ENCODE data around the gene RPS3. TPM values are rescaled to one million over a fixed set of nuclear protein-coding genes. Genes with fewer than 3 reads are reported as not detected.
"Not testable (repeated sequence)": the region's sequence is repeated elsewhere in the genome, so short reads cannot be mapped to it uniquely, and the experiment has no call there.

RPS3 gene
- total RNA-seq, 1 experiment from 2014 or later: 2,831 TPM

- no peaks in the 10 kb centered on the region for H3K27me3 ChIP-seq
- H3K4me1 ChIP-seq: peaks cover 11% of the 10 kb centered on the region; the same call in 1 of the 2 replicates
- DNase-seq: no peak
- H3K9me3 ChIP-seq (replicated peaks): no peaks in the 10 kb centered on the region
- H3K27ac ChIP-seq: no peak overlapping the region
- H3K36me3 ChIP-seq: no peaks in the 10 kb centered on the region
- H3K4me3 ChIP-seq: no peak overlapping the region
Measured at GRCh38 chr11:75371949-75372876, 27.1 kb upstream of the RPS3 start.

GRCh38 chr11:75373201-75373600 is 26.1 kb upstream of the RPS3 start:
- no peaks in the 10 kb centered on the region for H3K27me3 ChIP-seq
- peaks cover 11% of the 10 kb centered on the region; the same call in 1 of the 2 replicates for H3K4me1 ChIP-seq
- no peak overlapping the region for H3K27ac ChIP-seq

GRCh38 chr11:75374646-75375045 is 24.7 kb upstream of the RPS3 start:
- H3K27ac ChIP-seq: no peak overlapping the region
- no peaks in the 10 kb centered on the region for H3K36me3 ChIP-seq
- no peak overlapping the region for H3K4me3 ChIP-seq
- no peak for DNase-seq
- no peaks in the 10 kb centered on the region for H3K9me3 ChIP-seq (replicated peaks)
- H3K4me1 ChIP-seq: peaks cover 15% of the 10 kb centered on the region; the same call in 1 of the 2 replicates
- H3K27me3 ChIP-seq: no peaks in the 10 kb centered on the region

More at GRCh38 chr11:75373201-75373600, 26.1 kb upstream of the RPS3 start:
- no peak for DNase-seq
- Histone ChIP-seq H3K4me3 (no peak overlapping the region), H3K9me3 (replicated peaks) (no peaks in the 10 kb centered on the region), H3K36me3 (no peaks in the 10 kb centered on the region)

- H3K4me3 ChIP-seq: no peak overlapping the region
- H3K9me3 ChIP-seq (replicated peaks): no peaks in the 10 kb centered on the region
- DNase-seq: no peak
- no peaks in the 10 kb centered on the region for H3K27me3 ChIP-seq
- H3K4me1 ChIP-seq: peaks cover 22% of the 10 kb centered on the region
- no peak overlapping the region for H3K27ac ChIP-seq
- H3K36me3 ChIP-seq: no peaks in the 10 kb centered on the region
Measured at GRCh38 chr11:75375626-75376025, 23.7 kb upstream of the RPS3 start.

- Histone ChIP-seq H3K27me3 (no peaks in the 10 kb centered on the region), H3K27ac (no peak overlapping the region), H3K36me3 (no peaks in the 10 kb centered on the region), H3K9me3 (replicated peaks) (no peaks in the 10 kb centered on the region), H3K4me1 (peaks cover 28% of the 10 kb centered on the region), H3K4me3 (no peak overlapping the region)
- peak in 1 of 2 experiments; percentile 34 for DNase-seq
Measured at GRCh38 chr11:75376175-75376574, 23.1 kb upstream of the RPS3 start.

GRCh38 chr11:75378776-75379175 is 20.5 kb upstream of the RPS3 start:
- H3K27me3 ChIP-seq; H3K4me3 ChIP-seq; H3K36me3 ChIP-seq; H3K27ac ChIP-seq; DNase-seq; H3K9me3 ChIP-seq (replicated peaks): not testable (repeated sequence)
- peaks cover 26% of the 10 kb centered on the region for H3K4me1 ChIP-seq

- no peak for DNase-seq
- peaks cover 26% of the 10 kb centered on the region for H3K4me1 ChIP-seq
- H3K27ac ChIP-seq: peak overlapping the region; percentile 83
- no peaks in the 10 kb centered on the region for H3K36me3 ChIP-seq
- H3K27me3 ChIP-seq: no peaks in the 10 kb centered on the region
- H3K4me3 ChIP-seq: no peak overlapping the region
- no peaks in the 10 kb centered on the region for H3K9me3 ChIP-seq (replicated peaks)
Measured at GRCh38 chr11:75380245-75380644, 19.1 kb upstream of the RPS3 start.

- Histone ChIP-seq H3K4me1 (peaks cover 26% of the 10 kb centered on the region), H3K27me3 (no peaks in the 10 kb centered on the region), H3K27ac (peak overlapping the region; percentile 83), H3K36me3 (no peaks in the 10 kb centered on the region), H3K9me3 (replicated peaks) (no peaks in the 10 kb centered on the region), H3K4me3 (no peak overlapping the region)
- peak; percentile 81 to 86 for DNase-seq
Measured at GRCh38 chr11:75380716-75381420, 18.4 kb upstream of the RPS3 start.

GRCh38 chr11:75383246-75383645 is 16.1 kb upstream of the RPS3 start:
- Histone ChIP-seq H3K27me3 (no peaks in the 10 kb centered on the region), H3K4me1 (peaks cover 40% of the 10 kb centered on the region), H3K27ac (no peak overlapping the region), H3K4me3 (no peak overlapping the region), H3K9me3 (replicated peaks) (no peaks in the 10 kb centered on the region), H3K36me3 (no peaks in the 10 kb centered on the region)
- peak; percentile 34 to 42 for DNase-seq

GRCh38 chr11:75384438-75385080 is 14.8 kb upstream of the RPS3 start:
- Histone ChIP-seq H3K4me3 (no peak overlapping the region), H3K9me3 (replicated peaks) (no peaks in the 10 kb centered on the region), H3K4me1 (peaks cover 48% of the 10 kb centered on the region), H3K27me3 (no peaks in the 10 kb centered on the region), H3K36me3 (no peaks in the 10 kb centered on the region), H3K27ac (no peak overlapping the region; the same call in 1 of the 2 replicates)
- peak; percentile 63 to 83 for DNase-seq

- Histone ChIP-seq H3K27ac (peak overlapping the region; percentile 27; the same call in 1 of the 2 replicates), H3K4me1 (peaks cover 29% of the 10 kb centered on the region), H3K27me3 (no peaks in the 10 kb centered on the region), H3K9me3 (replicated peaks) (no peaks in the 10 kb centered on the region), H3K36me3 (no peaks in the 10 kb centered on the region), H3K4me3 (no peak overlapping the region)
- DNase-seq: peak; percentile 57 to 63
Measured at GRCh38 chr11:75386942-75387630, 12.2 kb upstream of the RPS3 start.

- no peak for DNase-seq
- Histone ChIP-seq H3K27me3 (no peaks in the 10 kb centered on the region), H3K4me3 (no peak overlapping the region), H3K36me3 (no peaks in the 10 kb centered on the region), H3K27ac (peak overlapping the region; percentile 27; the same call in 1 of the 2 replicates), H3K4me1 (peaks cover 29% of the 10 kb centered on the region), H3K9me3 (replicated peaks) (no peaks in the 10 kb centered on the region)
Measured at GRCh38 chr11:75387736-75388294, 11.5 kb upstream of the RPS3 start.

- peak overlapping the region; percentile 18; the same call in 1 of the 2 replicates for H3K27ac ChIP-seq
- H3K4me3 ChIP-seq: peak overlapping the region; percentile 15
- H3K27me3 ChIP-seq: no peaks in the 10 kb centered on the region
- H3K4me1 ChIP-seq: peaks cover 25% of the 10 kb centered on the region
- DNase-seq: peak; percentile 82 to 94
- no peaks in the 10 kb centered on the region for H3K9me3 ChIP-seq (replicated peaks)
- no peaks in the 10 kb centered on the region for H3K36me3 ChIP-seq
Measured at GRCh38 chr11:75388386-75389275, 10.7 kb upstream of the RPS3 start.
